ENCODE measurements around the gene LSM14A.

Gene LSM14A

GRCh38 chr19:34134190-34135053 is 37.9 kb upstream of the LSM14A start:
- Histone ChIP-seq H3K9me2 (replicated peaks; ENCODE audit: low read depth, low read length) (no peaks in the 10 kb centered on the region), H3K79me2 (ENCODE audit: insufficient read depth, low read length) (no peaks in the 10 kb centered on the region), H4K20me1 (ENCODE audit: insufficient read depth, low read length, poor library complexity, severe bottlenecking) (no peaks in the 10 kb centered on the region), H3K4me1 (ENCODE audit: insufficient read depth, low read length, poor library complexity, severe bottlenecking) (peaks cover 3% of the 10 kb centered on the region), H3K9ac (ENCODE audit: low read depth, low read length, poor library complexity, severe bottlenecking) (peak overlapping the region; percentile 94), H3K36me3 (ENCODE audit: insufficient read depth, low read length) (no peaks in the 10 kb centered on the region), H3K4me2 (ENCODE audit: low read depth, low read length, poor library complexity, severe bottlenecking) (peak overlapping the region; percentile 87), H3K9me3 (ENCODE audit: insufficient read depth, low read depth, low read length) (no peaks in the 10 kb centered on the region), H3K27me3 (ENCODE audit: insufficient read depth, low read length, poor library complexity, severe bottlenecking) (no peaks in the 10 kb centered on the region), H2AFZ (ENCODE audit: low read length) (peak overlapping the region; percentile 98), H3F3A (ENCODE audit: low read depth) (no peaks in the 10 kb centered on the region), H3K4me3 (ENCODE audit: low read length, poor library complexity, severe bottlenecking) (peak overlapping the region; percentile 93)
- no peak for TF ChIP-seq EZH2phosphoT487 (IDR thresholded peaks at IDR 0.05; ENCODE audit: borderline replicate concordance)
- TF ChIP-seq, protein P1, sequence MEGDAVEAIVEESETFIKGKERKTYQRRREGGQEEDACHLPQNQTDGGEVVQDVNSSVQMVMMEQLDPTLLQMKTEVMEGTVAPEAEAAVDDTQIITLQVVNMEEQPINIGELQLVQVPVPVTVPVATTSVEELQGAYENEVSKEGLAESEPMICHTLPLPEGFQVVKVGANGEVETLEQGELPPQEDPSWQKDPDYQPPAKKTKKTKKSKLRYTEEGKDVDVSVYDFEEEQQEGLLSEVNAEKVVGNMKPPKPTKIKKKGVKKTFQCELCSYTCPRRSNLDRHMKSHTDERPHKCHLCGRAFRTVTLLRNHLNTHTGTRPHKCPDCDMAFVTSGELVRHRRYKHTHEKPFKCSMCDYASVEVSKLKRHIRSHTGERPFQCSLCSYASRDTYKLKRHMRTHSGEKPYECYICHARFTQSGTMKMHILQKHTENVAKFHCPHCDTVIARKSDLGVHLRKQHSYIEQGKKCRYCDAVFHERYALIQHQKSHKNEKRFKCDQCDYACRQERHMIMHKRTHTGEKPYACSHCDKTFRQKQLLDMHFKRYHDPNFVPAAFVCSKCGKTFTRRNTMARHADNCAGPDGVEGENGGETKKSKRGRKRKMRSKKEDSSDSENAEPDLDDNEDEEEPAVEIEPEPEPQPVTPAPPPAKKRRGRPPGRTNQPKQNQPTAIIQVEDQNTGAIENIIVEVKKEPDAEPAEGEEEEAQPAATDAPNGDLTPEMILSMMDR (conservative IDR thresholded peaks at IDR 0.05; ENCODE audit: low read length) = no peak

DNA sequence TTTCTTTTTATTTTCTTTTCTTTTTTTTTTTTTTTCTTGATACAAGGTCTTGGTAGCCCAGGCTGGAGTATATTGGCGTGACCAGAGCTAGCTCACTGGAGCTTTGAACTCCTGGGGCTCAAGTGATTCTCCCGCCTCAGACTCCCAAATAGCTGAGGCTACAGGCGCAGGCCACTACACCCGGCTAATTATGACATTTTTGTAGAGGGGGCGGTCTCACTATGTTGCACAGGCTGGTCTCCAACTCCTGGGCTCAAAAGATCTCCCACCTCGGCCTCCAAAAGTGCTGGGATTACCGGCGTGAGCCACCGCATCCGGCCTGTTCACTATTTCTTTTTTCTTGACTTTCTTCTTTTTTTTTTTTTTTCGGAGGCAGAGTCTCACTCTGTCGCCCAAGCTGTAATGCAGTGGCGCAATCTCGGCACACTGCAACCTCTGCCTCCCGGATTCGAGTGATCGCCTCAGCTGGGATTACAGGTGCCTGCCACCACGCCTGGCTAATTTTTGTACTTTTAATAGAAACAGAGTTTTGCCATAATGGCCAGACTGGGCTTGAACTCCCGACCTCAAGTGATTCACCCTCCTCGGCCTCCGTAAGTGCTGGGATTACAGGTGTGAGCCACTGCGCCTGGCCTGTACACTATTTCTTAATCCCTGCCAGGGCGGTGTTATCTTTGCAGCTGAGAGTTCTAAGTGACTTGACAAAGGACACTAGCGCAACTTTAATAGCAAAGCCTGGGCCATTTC is 37.1 kb upstream of the LSM14A start:
- Histone ChIP-seq H3K27me3 (ENCODE audit: insufficient read depth, low read length, poor library complexity, severe bottlenecking) (no peaks in the 10 kb centered on the region), H3K9me3 (ENCODE audit: insufficient read depth, low read depth, low read length) (no peaks in the 10 kb centered on the region), H3K79me2 (ENCODE audit: insufficient read depth, low read length) (no peaks in the 10 kb centered on the region), H4K20me1 (ENCODE audit: insufficient read depth, low read length, poor library complexity, severe bottlenecking) (no peaks in the 10 kb centered on the region), H3F3A (ENCODE audit: low read depth) (no peaks in the 10 kb centered on the region), H3K4me2 (ENCODE audit: low read depth, low read length, poor library complexity, severe bottlenecking) (peak overlapping the region; percentile 87), H3K36me3 (ENCODE audit: insufficient read depth, low read length) (no peaks in the 10 kb centered on the region), H3K9ac (ENCODE audit: low read depth, low read length, poor library complexity, severe bottlenecking) (peak overlapping the region; percentile 94), H3K9me2 (replicated peaks; ENCODE audit: low read depth, low read length) (no peaks in the 10 kb centered on the region), H2AFZ (ENCODE audit: low read length) (peak overlapping the region; percentile 98; the same call in 1 of the 2 replicates), H3K4me1 (ENCODE audit: insufficient read depth, low read length, poor library complexity, severe bottlenecking) (peaks cover 3% of the 10 kb centered on the region), H3K4me3 (ENCODE audit: low read length, poor library complexity, severe bottlenecking) (peak overlapping the region; percentile 93)
- TF ChIP-seq EZH2phosphoT487 (IDR thresholded peaks at IDR 0.05; ENCODE audit: borderline replicate concordance) = no peak
- TF ChIP-seq, protein P1 (conservative IDR thresholded peaks at IDR 0.05; ENCODE audit: low read length) = no peak

DNA sequence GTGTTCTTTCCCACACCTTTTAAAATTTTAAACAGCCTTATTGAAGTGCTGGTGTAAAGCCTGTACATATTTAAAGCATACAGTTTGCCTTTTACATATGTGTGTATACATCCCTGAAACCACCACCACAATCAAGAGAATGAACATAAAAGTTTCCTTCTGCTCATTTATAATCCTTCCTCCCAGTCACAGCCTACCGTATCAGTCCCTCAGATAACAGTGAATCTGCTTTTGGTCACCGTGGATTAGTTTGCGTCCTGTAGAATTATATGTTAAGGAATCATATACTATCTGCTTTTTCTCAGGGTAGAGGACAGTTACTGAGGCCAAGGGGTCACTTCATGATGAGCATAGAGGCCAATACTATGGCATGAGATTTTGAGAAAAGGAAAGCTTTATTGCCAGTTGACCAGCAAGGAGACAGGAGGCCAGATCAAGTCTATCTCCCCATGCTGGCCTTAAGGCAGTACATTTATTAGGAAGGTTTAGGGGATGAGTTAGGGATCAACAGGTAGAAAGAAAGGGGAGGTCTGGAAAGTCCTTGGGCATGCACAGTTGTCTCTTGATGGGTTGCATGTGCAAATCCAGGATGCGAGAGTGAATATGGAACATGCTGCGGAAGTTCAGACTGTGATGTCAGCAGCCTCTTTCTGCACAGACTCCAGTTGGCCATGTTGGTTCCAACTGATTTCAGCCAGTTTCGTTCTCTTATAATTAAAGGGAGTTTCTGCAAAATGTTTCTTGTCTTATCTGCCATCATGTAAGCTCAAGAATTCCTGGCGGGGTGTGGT is 36.3 kb upstream of the LSM14A start:
- Histone ChIP-seq H3F3A (ENCODE audit: low read depth) (no peaks in the 10 kb centered on the region), H3K9ac (ENCODE audit: low read depth, low read length, poor library complexity, severe bottlenecking) (no peak overlapping the region), H3K9me3 (ENCODE audit: insufficient read depth, low read depth, low read length) (no peaks in the 10 kb centered on the region), H4K20me1 (ENCODE audit: insufficient read depth, low read length, poor library complexity, severe bottlenecking) (no peaks in the 10 kb centered on the region), H2AFZ (ENCODE audit: low read length) (no peak overlapping the region), H3K4me3 (ENCODE audit: low read length, poor library complexity, severe bottlenecking) (no peak overlapping the region), H3K4me1 (ENCODE audit: insufficient read depth, low read length, poor library complexity, severe bottlenecking) (peaks cover 3% of the 10 kb centered on the region), H3K79me2 (ENCODE audit: insufficient read depth, low read length) (no peaks in the 10 kb centered on the region), H3K27me3 (ENCODE audit: insufficient read depth, low read length, poor library complexity, severe bottlenecking) (no peaks in the 10 kb centered on the region), H3K36me3 (ENCODE audit: insufficient read depth, low read length) (no peaks in the 10 kb centered on the region), H3K4me2 (ENCODE audit: low read depth, low read length, poor library complexity, severe bottlenecking) (peak overlapping the region; percentile 87), H3K9me2 (replicated peaks; ENCODE audit: low read depth, low read length) (no peaks in the 10 kb centered on the region)
- TF ChIP-seq, protein P1 (conservative IDR thresholded peaks at IDR 0.05; ENCODE audit: low read length) = no peak
- no peak for TF ChIP-seq EZH2phosphoT487 (IDR thresholded peaks at IDR 0.05; ENCODE audit: borderline replicate concordance)
